Subcutaneous adipose tissue (tissue), 4 donors: ENCODE measurements around the gene KRT81. TPM values are rescaled to one million over a fixed set of nuclear protein-coding genes. Genes with fewer than 3 reads are reported as not detected.

ENCODE experiments used
- CTCF ChIP-seq: fragments of 450-650 bp; IDR thresholded peaks from one replicate; pipeline ENCODE4 v1.5.1; 2016; ENCODE audit warnings: low read depth, mild to moderate bottlenecking, control low read depth, antibody characterized with exemption, moderate library complexity
- total RNA-seq, 4 donors: library from RNA; depleted of rRNA; stranded (reverse); fragments of >200 nt; gene quantifications; one replicate each; pipeline ENCODE4 v1.1.0, GENCODE V29; 2016

KRT81 gene
- total RNA-seq, 4 donors from 2014 or later = not detected

GRCh38 chr12:52298677-52299190 is 7.4 kb upstream of the KRT81 start:
- no peak for TF ChIP-seq CTCF

DNA sequence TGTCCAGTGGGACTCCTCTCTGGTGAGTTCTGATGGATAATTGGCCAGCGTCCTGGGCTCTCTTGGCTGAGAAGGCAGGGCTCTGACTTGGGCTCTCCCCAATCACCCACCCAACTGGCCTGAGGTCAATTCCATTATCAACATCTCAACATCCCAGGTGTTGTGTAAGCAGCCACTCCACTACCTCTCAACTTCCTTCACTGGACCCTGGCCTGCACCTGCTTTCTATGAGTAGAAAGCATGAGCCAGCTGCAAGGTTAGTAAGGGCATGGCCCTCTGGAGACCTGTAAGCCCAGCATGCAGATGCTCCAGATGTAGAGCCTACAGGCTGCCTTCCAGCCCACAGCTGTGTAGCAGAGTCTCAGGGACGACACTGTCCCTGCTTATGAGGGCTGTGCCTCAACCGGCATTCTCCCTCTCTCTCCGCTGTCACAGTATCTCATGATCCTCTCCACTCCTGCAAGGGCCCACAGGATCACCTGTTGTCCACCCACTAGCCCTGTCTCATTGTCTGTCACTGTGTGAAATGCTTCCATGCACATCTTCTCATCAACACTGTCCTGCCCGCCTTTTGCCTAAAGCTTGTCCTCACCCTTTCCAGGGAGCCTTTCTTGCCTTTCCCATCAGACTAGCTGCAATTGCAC is 5.4 kb upstream of the KRT81 start:
- no peak for TF ChIP-seq CTCF

DNA sequence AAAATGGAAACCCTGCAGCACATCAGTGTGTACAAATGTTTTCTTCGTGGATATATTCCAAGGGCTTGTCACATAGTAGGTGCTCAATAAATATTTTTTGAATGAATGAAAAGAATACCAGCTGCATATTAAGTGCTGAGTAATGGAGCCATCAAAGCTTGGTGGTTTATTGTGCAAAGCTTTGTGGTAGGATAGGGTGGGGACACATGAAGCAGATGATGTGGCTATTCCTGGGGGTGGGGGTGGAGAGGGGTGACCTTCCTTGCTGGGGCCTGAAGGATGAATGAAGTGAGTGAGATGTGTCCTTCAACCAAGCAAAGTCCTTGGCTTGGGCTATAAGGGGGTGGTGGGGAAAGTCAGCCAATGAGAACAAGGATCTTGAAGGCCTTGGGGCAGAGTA is 4.3 kb upstream of the KRT81 start:
- TF ChIP-seq CTCF = no peak

DNA sequence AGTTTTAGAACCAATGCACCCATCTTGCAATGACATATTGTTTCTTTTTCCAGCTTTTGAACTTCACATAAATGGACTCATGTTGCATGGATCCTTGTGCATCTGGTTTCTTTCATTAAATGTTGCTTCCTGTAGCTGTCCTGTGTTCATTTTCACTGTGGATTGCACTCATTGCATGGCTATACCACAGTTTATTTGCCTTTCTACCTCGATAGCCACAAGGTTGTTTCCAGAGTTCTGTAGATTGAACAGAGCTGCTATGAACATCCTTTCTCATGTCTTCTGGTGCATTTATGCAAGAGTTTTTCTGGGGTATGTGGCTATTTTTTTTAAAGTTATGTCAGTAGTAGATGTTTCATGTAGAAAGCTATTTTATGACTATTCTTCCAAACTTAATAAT is 3.5 kb upstream of the KRT81 start:
- TF ChIP-seq CTCF = no peak

DNA sequence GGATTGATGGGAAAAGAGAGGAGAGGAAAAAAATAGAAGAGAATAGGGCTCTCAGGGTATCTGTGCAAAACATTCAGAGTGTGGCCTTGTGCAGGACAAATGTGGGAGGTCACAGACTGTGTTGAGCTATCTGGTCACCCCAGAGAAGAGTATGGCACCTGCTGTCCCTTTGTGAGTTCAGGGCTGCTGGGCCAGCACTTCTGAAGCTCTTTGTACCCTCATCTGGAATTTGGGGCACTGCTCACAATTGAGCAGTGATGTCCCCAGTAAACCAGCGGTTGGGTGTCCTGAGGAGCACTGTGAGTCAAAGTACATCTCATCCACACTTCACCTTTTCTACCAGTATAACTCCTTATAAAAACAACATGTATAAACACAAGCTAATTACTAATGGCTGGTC is 2.6 kb upstream of the KRT81 start:
- TF ChIP-seq CTCF = no peak

- no peak for TF ChIP-seq CTCF
Observed at GRCh38 chr12:52285851-52286530, 5.3 kb downstream of the KRT81 start.

DNA sequence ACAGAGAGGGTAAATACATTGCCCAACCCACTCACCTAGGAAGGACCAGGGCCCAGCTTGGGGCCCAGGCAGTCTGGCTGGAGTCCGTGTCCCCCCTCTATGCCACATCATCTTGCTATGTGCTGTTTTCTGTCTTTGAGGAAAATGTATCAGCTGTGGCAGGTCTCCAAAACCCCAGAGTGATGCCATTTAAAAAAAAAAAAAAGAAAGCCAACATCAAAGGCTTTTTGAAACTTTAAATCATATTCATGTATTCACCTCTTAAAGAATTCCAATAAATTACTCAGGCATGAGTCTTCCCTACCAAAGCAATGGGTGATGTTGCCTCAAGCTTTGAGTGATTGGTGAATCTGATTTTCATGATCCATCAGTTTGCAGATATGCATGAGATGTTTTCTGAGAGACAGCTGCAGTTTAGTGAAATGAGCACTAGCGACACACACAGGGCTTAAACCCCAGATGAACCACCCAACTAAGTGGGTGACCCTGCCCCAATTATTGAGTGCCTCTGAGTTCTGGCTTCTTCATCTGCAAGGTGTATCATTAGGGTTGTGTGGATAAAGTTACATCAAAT is 6.1 kb downstream of the KRT81 start:
- no peak for TF ChIP-seq CTCF
